Muscle of arm (tissue), 12 donors: ENCODE results near the gene LY6G6C. TPM values are rescaled to one million over a fixed set of nuclear protein-coding genes. Genes with fewer than 3 reads are reported as not detected.
"Not testable (repeated sequence)": the region's sequence is repeated elsewhere in the genome, so short reads cannot be mapped to it uniquely, and the experiment has no call there.

Experiments
- DNase-seq: peaks from one replicate; pipeline ENCODE4 v3.0.0-alpha.2; 2013
- polyA plus RNA-seq, 12 donors: library from polyadenylated mRNA; unstranded; fragments of 120-200 nt; gene quantifications; one replicate each; pipeline ENCODE4 v1.2.1, GENCODE V29; 2013; ENCODE audit not compliant: insufficient read length in 12 of 12

Gene LY6G6C
- polyA plus RNA-seq, 12 donors: 0.28 to 6.6 (median 0.63) TPM; not detected in 5

DNA sequence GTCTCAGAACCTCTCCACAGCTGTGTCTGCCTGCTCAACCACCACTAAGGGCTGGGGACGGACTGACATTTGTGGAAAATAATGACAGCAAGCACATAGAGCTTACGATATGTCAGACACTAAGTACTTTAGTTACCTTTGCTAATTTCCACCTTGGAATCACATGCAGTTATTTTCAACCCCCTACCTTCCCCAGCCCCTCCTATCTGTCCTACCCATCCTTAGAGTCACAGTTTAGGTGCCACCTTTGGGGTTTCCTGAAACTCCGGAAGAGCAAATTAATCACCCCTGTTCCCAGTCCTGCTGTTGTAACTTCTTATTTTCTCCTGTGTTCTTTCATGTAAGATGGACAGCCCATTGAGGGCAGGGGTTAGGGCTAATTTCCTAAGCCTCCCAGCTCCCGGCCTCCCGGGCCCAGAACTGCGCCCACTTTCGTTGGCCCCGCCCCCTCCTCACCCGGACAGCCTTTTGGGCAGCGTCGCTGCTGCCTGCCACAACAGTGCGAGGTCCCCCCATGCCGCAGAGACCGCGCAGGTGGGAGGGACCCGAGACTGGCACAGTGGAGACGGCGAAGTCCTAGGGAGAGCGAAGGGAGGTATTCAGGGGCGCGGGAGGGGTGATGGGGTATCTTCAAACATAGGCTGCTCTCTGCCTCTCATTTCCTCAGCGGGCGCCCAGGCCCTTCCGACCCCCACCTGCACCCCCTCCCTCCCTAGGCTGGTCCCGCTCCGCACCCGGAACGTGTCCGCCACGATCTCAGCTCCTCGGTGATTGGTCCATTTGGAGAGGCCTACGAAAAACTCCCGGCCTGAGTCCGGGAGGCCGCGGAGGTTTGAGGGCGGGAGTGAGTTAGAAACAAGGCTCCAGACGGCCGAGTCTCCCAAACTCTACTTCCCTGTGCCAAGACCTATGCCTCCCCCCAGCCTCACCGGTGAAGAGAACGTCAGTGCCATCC is 6.4 kb upstream of the LY6G6C start:
- DNase-seq: no peak

DNA sequence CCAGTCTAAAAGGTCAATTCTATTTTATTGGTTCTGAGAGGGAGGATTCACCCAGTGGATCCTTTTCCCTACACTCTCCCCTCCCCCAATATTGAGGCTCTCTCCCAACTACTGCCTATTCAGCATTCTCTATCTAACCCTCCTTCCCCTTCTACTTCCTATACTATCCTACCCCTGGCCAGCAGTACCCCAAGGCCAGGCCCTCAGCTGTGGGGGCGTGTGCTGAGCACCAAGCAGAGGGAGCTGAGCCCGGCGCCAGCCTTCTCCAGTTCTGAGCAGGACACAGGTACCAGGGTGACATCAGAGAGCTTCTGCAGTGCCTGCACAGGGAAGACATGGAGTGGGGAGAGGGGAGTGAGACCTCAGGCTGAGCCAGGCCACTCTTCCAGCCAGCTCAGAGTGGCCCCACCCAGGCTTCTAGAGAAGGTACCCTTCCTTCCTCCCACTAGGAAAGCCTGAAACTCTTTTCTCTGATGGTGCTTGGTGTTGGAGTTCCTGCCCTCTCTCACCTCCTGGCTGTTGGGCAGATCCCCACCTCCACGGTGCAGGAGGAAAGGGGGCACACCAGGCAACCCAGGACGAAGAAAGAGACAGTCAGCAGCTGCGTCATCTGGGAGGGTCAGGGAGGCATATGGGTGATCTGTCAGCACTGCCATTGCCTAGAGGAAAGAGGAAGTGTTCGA is 5.6 kb upstream of the LY6G6C start:
- no peak for DNase-seq

DNA sequence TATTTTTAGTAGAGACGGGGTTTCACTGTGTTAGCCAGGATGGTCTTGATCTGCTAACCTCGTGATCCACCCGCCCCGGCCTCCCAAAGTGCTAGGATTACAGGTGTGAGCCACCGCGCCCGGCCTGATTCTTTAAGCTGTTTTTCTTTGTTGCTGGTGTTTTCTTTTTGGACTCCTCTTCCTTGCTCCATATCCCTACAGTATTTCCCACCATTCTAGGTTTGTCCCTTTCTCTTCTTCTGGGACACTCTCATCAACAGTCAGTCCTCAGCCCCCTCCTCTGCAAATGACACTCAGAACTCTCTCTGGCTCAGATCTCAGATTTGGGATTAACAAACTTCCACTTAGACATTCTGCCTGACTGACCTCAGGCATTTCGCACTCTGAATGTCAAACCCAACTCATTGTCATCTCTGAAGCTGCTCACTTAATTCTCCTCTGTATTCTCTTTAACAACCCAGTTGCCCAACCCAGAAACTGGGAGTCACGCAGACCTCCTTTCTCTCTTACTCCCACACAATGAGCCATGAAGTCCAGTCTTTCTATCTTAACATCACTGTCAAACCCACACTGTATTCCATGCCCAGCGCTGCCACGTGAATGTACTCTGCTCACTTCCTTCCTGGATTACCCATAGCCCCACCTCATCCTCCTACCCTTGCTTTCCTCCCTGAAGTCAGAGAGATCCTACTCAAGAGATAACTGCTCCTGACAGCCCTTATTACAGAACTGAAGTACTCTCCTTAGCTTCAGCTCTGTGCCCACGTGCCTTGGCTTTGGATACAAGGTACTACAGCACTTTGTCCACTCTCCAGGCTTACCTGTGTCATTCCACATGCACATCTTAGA is 4.2 kb upstream of the LY6G6C start:
- DNase-seq: no peak

DNA sequence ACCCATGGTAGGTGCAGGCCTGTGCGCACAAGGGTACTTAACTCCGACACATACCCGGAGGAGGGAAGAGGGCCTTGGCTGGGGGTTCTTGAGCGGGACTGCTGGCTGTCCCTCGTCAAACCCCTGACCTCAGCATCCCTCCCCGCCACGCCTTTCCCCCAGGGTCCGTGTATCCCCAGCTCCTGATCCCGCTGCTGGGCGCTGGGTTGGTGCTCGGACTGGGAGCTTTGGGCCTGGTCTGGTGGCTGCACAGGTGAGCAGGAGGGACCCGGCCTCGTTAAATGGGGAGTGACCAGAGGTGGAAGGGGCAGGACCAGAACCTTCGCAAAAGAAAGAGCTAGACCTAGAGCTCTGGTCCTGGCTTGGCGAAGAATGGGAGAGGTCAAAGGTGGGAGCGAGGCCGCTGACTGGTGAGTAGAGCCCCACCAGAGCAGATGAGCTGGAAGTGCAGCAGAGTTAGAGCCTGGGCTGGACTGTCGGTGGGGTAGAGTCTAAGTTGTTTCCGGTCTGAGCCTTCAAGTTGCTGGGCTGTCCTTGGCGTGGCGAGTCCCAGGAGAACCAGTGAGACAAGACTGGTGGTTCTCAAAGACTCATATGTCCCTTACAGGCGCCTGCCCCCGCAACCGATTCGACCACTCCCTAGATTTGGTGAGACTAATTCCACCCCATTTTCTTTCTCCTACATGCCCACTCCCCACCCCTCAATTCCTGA is 2.6 kb upstream of the LY6G6C start:
- DNase-seq: no peak

DNA sequence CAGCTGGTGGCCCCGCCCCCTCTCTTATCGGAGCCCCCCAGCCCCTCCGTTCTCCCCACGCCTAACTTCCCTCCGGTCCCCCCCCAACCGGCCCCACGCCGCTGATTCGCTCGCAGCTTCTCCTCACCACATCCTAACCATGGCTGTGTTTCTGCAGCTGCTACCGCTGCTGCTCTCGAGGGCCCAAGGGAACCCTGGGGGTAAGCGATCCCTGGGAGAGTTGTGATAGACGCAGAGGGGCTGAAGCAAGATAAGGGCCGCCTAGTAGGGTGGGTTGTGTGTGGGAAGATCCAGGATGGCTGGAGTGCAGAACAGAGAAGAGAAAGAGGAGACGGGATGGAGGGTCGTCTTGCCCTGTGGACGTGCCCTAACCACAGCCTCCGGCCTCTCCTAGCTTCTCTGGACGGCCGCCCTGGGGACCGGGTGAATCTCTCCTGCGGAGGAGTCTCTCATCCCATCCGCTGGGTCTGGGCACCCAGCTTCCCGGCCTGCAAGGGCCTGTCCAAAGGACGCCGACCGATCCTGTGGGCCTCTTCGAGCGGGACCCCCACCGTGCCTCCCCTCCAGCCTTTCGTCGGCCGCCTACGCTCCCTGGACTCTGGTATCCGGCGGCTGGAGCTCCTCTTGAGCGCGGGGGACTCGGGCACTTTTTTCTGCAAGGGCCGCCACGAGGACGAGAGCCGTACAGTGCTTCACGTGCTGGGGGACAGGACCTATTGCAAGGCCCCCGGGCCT is 1.9 kb upstream of the LY6G6C start, which contains the start of gene MPIG6B:
Gene MPIG6B (plus strand): TSS at position 129 of the 735 bp plus-strand sequence. CDS start 11 bp downstream, at position 140.
- DNase-seq: no peak

DNA sequence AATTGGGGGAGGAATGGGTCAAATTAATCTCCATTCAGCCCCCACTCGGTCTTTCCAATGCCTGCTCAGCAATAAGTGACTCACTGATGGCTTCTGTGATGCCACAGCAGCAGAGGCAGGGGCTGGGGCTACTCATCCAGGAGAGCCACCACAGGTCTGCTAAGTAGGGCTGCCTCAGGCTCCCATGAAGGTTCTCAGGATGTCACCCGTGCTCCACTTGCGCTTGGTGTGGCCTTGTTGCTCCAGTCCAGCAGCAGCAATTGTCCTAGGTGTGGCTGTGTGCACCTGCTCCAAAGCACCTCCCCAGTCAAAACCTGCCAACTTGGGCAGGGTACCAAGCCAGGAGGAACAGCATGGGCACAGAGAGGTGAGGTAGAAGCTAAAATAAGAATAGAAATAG is 627 bp upstream of the LY6G6C start:
- no peak for DNase-seq

DNA sequence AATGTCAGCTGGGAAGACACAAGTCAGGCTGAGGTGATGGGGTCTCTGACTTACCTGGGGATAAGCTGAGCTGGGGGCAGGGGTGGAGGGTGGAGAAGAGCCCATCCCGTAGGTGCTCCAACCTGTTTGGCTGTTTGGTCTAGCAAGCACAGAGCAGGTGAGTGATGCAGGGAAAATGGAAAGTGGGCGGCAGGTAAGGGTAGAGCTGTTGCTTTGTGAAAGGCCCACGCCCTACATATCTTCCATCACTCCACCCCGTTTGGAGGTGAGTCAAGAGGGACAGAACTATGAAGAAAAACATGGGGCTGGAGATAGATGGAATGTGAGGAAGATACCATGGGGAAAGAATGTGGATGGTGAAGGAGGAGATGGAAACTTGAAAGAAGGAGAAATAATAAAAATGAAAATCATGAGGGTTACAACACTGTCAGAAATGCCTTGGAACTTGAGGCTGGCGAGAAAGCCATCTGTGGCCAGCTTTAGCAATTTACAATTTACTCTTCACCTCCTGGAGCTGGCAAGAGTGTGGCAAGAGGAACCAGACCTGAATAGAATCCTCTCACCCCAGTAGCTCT is 1.3 kb downstream of the LY6G6C start:
- no peak for DNase-seq

DNA sequence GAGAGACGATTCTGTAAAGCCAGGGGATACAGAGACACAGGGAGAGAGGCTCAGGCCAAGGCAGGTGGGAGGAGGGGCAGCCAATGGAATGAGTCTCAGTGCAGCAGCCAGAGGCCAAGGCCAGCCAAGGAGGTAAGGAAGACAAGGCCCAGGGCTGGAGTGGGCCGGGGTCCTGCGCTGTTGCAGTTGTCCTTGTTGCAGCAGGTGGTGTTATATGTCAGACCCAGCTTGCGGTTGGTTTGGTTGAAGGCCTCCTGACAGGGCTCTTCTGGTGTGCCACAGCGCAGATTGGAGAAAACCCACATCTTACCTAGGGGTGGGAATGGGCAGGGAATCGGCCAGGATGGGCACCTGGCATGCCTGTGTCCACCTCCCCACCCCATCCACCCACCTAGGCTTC is 2.5 kb downstream of the LY6G6C start:
- no peak for DNase-seq

DNA sequence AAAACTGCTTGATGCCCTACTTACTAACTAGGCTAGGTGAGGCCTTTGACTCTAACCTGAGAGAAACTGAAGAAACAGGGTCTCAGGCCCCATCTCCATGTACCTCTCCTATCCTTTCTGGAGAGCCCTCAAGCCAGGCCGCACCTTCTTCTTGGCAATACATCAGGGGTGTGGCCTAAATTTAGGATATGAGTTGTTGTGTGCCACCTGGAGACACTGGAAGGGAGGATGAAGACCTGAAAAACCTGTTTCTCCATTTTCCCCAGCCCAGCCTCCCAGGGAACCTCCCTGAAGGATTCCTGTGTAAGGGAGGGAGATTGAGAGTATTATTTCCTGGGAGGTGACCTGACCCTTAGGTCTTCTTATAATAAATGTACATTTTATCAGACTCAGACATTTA is 3.3 kb downstream of the LY6G6C start:
- no peak for DNase-seq

DNA sequence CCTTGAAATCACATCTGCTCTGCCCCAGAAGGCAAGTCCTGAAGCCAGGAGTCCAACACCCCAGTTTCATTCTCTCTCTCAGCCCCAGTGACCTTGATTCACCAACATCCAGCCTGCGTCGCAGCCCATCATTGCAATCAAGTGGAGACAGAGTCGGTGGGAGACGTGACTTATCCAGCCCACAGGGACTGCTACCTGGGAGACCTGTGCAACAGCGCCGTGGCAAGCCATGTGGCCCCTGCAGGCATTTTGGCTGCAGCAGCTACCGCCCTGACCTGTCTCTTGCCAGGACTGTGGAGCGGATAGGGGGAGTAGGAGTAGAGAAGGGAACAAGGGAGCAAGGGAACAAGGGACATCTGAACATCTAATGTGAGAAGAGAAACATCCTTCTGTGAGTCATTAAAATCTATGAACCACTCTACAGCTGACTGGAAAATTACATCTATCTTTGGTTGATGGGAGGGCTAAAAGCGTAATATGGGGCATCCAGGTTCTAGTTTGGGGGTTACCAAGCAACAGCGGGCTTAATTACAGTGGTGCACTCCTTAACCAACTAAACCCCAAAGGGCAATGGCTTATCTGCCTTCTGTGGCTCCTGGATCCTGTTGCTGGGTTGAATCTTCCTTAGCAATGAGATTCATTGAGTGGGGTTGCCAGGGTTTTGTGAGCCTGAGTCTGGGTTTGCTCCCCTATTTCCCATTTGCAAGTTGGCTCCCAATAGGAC is 3.9 kb downstream of the LY6G6C start:
- no peak for DNase-seq

DNA sequence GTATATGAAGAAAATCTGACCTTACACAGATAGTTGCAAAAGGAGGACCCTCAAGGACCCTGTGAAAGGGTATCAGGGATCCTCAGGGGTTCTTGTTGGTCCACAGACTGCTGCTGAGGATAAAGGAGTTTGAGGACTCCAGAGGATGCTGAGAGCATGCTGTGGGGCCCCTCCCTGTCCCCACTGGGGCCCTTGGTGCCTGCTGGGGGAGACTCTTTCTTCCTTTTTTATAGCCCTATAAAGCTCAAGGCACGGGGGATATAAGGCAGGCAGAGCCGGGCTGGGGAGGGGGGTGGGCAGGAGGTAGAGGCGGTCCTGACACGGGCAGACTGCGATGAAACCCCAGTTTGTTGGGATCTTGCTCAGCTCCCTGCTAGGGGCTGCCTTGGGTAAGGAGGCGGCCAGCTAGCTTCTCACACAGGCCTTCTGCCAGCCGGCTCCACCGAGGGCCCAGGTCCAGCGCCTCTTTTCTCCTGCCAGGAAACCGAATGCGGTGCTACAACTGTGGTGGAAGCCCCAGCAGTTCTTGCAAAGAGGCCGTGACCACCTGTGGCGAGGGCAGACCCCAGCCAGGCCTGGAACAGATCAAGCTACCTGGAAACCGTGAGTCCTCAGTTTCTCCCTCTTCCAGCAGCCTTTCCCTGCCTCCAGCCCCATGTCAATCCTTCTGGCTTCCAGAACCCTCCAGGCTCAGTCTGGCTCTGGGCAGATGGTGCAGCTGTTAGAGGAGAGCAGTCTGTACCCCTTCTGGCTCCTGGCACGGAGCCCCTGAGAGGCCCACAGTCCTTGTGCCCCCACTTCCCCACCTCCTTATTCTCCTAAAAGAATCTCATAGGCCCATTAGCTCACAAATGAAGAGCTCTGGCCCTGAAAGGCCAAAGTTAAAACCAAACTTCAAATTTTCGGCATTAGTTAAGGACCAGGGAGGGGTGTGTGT is 6.3 kb downstream of the LY6G6C start, which contains the start of gene LY6G6D:
Gene LY6G6D (plus strand): TSS at position 327 of the 937 bp plus-strand sequence. CDS start 8 bp downstream, at position 335.
- no peak for DNase-seq

DNA sequence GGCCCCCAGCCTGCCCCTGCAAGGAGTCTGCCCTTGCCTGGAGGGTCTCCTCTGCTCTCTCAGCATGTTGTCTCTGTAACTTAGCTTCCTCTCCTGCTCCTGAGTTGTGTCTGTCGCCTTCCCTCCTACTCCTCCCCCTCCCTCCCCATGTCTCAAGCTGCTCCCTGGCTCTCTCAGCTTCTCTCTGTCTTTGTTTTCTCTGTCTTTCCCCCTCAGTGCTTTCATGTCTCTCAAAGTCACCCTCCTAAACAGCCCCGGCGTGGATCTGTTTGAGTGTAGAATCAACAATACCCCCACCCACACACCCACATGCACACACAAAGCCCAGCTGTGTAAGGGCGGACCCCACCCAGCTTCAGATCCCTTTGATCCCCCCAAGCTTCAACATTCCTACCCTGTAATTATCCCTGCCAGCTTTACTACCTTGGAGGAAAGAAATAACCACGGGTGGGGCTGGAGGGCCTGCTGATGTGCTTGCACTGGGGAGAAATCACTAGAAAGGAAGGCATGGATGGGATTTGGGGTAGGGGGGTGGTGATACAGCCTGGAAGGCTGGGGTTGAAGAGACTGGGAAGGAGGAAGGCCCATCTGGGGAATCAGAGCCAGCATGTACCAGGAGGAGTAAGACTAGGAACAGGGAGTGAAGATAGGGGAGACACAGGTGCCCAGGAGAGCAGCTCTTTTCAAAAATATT is 7.4 kb downstream of the LY6G6C start:
- DNase-seq: no peak

DNA sequence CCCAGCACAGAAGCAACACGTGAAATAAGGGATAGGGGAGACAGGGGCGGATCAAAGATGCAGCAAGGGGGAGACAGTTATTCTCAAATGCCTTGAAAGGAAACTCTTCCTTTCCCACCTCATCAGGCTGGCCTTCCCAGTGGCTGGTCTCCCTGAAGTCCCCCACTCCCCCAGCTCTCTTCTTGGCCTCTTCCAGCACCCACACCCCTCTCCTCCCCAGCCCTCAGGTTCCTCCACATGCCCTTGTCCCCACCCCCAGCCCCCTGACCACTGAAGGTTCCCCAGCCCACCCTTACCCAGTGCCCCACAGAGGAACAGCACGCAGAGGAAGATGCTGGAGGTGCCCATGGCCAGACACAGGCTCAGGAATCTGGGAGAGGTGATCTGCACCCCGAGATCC is 8.1 kb downstream of the LY6G6C start:
- DNase-seq: no peak

DNA sequence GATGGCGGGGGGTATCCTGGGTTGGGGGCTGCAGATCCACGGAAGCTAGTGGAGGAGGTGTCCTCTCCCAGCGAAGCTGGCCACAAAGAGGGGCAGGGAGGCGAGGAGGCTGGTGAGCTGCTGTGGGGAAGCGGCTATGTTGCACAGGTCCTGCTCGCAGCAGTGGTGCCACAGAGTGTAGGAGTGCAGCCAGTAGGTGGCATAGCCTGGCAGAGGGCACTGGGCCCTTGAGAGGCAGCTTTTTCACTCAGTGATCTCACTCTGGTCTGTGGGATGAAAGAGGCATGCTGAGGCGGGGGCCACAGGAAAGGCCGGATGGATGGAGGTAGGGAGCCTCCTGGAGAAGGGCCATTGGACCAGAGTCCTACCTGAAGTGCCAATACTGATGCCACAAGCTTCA is 9.2 kb downstream of the LY6G6C start:
- DNase-seq: no peak

DNA sequence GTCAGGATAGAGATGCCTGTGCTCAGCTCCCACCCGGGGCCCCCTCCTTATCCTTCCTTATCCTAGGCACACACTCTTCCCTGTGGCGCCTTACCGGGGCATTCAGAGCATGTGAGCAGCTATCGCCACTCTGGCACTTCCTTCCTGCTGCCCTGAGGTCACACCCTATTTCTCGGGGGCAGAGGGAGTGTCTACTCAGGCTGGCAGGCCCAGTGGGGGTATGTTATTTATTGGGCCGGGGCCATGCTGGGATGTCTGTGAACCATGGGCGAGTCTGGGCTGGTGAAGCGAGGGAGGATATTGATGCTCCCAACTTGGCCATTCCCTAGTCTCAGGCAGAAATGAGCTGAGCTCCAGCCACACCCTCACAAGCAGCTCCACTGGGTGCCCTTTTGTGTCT is 10.3 kb downstream of the LY6G6C start:
- no peak for DNase-seq

DNA sequence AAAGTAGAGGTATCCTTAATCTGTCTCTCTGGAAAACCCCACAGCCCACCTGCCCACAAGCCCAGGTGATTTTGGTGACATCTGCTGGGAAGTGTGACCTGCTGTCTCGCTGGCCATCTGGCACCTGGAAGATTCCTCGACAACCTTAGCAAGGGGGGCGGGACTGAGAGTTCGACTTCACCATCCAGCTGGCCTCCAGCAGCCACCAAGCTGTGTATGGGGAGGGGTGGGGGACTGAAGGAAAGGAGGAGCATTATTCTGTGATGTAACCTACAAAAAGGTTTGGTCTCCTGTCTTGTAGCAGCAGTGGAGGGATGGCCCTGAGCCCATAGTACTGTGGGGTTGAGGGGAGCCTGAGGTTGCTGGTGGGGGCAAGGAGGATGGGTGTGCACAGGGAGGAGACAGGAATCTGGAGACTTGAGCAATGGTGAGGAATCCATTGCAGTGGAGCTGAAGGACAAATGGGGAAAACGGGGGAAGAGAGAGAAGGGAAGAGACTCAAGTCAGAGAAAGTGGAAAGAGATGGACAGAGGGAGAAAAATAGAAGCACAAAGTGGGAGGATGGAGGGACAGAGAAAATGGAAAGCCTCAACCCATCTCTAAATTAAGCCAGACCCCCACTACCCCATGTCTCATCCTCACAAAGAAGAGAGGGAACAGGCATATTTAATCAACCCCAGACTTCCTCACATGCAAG is 10.9 kb downstream of the LY6G6C start:
- DNase-seq: no peak

DNA sequence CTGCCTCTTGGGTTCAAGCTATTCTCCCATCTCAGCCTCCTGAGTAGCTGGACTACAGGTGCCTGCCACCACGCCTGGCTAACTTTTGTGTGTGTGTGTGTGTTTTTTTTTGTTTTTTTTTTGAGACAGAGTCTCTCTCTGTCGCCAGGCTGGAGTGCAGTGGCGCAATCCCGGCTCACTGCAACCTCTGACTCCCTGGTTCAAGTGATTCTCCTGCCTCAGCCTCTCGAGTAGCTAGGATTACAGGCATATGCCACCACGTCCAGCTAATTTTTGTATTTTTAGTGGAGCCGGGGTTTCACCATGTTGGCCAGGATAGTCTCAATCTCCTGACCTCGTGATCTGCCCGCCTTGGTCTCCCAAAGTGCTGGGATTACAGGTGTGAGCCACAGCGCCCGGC is 12.4 kb downstream of the LY6G6C start:
- DNase-seq: not testable (repeated sequence)
